Middle frontal gyrus (tissue), 1 donor: Measurements from ENCODE around the gene LYSMD4.
"Not testable (repeated sequence)": the region's sequence is repeated elsewhere in the genome, so short reads cannot be mapped to it uniquely, and the experiment has no call there.

Source experiments
- DNase-seq: peaks from one replicate; pipeline ENCODE4 v3.0.0-alpha.2; 2015; ENCODE audit warnings: low spot score; ENCODE audit errors: extremely low spot score

LYSMD4 gene

DNA sequence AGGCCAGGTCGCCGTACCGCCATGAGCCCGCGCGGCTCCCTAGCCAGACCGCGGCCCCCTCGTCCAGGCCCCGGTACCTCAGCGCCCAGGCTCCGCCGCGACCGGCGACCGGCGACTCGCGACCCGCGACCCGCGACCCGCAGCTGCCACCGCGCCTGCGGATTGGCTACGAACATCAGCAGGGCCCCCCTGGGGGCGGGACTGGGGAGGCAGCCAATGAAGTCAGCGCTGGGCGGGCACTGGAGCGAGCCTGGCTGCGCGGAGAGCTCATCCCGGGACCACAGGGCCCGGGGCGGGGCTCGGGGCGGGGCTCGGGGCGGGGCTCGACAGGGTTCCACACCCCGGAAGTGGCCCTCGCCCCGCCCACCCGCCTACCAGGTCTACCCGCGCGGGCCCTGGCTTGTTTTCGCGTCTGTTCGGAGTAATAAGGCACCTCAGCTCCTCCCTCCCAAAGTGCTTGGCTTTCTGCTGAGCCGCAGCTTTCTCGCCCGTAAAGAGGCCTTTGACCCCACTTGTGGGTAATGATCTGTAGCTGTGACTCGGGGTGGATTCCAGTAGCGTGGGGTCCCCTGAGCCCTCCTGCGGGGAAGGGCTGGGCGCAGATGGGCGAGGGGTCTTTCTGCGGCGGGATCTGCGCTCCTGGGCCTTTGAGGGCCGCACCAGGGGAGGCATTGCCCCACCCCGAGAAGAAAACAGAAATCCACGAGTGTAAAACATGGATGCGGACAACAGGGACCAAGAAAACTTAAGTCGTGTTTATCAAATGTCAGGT, at the start of gene LYSMD4:
TSS of gene LYSMD4 (minus strand) at position 170 of the 772 bp plus-strand sequence. CDS start 1,438 bp downstream, outside the sequence.
- peak; percentile 89 for DNase-seq

DNA sequence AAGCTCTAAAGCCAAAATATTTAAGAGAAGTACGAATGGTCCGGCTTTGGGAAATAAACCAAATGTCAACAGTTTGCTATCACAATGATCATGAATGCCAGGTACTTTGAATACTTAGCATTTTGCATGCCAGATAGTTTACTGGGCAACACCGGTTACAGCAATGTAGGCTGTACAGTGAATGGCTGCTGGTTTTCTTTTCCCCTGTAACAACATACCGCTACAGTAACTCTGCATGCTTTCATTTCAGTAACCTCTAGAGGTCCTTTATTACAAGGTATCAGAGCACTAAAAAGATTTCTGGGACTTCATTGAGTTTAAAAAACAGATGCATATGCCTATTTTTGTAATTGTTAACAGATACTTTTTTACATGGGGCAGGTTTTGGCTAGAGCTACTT, 48.8 kb upstream of the LYSMD4 start:
- DNase-seq: not testable (repeated sequence)

DNA sequence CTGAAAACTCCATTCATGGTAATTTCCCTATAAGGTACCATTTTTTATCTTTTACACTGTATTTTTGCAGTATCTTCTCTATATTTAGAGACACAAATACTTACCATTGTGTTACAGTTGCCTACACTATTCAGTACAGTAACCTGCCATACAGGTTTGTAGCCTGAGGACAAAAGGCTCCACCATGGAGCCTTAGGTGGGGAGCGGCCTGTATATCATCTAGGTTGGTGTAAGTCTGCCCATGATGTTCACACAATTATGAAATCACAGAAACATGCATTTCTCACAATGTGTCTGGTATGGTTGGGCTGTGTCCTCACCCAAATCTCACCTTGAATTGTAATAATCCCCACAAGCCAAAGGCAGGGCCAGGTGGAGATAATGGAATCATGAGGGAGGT, 43.9 kb upstream of the LYSMD4 start:
- DNase-seq: no peak

DNA sequence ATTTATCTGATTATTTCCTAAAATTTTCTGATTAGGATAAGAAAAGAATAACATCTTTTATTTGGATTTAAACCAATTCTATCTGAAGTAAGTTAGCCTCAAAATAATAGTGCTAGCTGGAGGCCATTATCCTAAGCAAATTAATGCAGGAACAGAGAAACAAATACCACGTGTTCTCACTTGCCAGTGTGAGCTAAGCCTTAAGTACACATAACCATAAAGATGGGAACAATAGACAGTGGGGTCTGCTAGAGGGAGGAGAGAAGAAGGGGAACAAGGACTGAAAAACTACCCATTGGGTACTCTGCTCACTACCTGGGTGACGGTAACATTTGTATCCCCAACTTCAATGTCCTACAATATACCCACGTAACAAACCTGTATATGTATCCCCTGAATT, 31.3 kb upstream of the LYSMD4 start:
- no peak for DNase-seq

DNA sequence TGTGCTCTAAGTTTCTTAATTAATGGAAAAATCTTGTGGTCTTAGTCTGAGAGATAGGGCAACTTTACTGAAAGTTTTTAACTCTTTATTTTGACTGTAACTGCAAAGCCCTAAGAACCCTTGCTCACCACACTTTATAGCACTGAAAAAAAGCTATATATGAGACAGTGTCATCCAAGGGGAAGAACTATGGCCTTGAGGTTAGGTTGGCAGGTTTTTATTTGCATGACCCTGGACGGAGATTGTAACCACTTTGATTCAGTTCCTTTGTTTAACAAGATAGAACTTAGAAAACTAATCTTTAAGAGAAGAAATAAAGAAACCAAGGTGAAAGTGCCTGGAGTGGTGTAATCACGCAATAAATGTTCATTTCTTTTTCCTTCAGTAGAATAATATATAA, 30.6 kb upstream of the LYSMD4 start:
- no peak for DNase-seq

DNA sequence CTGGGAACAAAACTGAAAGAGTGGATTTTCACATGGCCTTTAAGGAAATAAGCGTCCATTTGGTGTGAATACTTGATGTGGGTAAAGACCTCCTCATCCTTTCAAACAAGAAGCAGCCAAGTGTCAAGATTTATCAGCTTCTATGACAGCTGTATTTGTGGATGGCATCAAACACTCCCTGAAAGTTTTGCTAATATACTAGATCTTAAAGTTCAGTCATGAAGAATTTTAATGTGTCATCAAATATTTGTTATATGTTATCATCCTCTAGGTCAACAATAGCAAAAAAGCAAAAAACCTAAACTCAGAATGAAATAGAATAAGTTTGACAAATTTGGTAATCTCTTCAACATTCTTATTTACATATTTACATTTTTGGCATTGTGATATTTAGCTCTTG, 29.1 kb upstream of the LYSMD4 start:
- no peak for DNase-seq

DNA sequence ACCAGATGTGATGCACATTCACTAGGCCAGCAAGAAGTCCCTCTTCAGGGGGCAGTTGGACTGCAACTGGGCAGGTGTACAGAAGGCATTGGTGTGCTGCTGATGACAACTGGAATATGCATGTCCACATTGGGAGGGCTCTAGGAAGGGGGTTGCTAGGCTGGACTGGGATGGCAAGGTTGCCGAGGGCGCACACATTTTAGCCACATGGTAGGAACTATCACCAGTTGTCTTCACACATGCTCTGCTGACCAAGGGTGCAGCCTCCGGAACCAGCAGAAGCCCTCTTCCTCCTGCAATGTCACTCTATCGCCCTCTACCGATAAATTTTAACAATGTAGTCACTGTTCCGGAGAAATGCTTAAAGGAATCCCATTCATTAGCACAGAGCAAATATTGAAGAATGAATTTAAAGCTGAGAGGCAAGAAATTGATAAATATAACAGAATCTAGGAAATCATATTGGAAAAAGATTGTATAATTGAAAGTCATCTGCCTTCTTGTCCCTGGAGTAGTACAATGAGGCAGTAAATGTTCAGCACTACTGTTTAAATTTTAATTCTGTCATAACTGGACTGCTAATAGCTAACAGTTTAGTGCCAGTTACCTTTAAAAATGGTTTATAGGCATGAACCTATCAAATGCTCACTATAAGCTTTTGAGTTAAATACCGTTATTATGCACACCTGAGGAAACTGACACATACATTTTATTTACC, 22.6 kb upstream of the LYSMD4 start:
- DNase-seq: peak; percentile 60

DNA sequence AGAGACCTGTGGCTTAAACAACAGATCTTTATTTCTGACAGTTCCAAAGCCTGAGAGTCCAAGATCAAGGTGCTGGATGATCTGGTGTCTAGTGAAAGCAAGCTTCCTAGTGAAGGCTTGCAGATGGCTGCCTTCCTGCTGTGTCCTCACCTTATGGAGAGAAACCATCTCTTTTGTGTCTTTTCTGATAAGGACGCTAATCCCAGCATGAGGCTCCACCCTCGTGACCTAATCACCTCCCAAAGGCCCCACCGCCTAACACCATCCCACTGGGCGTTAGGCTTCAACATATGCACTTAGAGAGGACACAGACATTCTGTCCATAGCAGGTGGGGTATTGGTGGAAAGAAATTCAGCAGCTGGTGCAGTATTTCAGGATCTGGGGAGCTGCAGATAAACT, 19.8 kb upstream of the LYSMD4 start:
- DNase-seq: no peak

DNA sequence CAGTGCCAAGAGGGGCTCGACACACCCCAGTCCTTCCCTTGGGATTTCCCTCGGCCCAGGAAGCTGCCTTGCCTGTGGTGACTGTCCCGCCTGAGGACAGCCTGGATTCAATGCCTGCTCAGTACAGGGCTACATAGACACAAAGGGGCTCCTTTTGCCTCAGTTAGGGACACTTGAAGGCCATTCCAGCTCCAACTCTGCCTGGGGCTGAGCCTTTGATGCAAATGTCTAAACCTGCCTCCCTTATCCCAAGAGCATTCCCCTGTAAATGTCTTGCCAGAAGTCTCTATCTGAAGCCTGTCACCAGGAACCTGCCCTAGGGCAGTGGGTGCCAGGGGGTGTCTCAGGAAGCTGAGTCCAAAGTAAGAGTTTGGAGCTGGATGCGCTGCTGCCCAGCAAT, 19.3 kb upstream of the LYSMD4 start:
- no peak for DNase-seq

DNA sequence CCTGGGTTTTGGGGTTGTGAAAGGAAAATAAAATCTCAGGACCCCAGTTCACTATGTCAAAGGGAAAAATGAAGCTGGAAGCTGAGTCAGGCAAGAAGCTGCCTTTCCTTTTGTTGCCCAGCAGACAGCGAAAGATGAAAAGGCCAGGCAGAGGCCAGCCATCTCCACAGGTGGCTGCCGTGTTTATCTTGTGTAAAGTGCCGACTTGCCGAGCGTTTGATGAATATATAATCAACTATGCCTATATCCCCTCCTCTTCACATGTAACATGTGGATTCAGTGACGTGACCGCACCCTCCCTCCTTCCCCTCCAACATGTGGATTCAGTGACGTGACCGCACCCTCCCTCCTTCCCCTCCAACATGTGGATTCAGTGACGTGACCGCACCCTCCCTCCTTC, 17.1 kb upstream of the LYSMD4 start:
- not testable (repeated sequence) for DNase-seq

DNA sequence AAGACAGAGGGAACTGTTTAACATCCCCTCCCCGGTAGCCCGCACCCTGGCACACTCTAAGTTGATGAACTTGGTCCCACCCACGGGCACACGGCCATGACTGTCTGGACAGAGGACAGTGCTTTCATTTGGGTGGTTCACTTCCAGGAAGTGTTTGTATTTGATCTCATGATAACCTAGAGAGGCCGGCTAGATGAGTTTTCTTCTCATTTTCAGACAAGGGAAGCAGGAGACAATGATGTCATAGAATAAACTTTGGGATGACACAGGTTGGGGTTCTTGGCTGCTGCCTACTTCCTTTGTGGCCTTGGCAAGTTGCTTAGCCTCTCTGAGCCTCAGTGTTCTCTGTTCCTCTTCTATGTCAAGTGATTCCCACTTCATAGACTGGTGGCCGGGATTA, 16.1 kb upstream of the LYSMD4 start:
- no peak for DNase-seq

DNA sequence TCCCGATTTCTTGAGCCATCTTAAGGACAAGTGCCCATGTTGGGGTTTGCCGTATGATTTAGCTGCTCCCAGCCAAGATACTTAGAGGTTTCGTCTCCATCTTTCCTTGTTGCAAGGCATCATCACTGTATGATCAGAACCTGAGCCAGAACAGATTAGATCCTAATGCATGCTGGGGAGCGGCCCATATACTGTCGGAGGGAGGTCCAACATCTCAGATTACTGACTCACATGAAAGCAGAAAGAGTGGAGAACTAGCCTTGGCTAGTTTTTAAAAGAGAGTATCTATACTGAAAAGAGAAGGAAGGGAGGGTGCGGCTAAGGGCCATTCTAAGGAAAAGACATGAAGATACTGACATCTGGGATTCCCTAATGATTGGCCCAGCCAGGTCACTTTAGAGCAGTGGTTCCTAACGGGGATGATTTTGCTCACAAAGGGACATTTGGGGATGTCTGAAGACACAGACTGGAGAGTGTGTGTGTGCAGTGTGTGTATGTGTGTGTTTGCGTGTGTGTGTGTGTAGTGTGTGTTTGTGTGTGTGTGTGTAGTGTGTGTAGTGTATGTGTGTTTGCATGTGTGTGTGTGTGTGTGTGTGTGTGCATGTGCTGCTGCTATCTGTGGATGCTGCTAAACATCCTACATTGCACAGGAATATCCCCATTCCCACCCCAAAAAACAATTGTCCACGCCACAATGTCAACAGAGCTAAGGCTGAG, 12.3 kb upstream of the LYSMD4 start:
- no peak for DNase-seq

DNA sequence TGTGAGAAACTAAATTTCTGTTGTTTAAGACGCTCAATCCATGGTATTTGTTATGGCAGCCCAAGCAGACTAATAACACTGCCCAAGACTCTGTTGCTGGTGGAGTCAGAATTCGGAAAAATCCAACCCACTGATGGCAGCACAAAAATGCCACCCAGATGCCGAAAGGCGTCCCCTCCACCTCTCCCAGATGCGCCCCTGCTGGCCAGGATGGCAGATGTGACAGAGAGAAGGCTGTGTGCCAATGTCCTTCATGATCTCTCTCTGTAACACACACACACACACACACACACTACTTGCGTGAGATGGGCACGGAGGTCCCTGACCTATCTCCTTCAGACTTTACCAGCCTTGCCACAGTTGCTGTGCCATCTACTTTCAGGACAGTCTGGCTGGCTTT, 10.9 kb upstream of the LYSMD4 start:
- DNase-seq: no peak

DNA sequence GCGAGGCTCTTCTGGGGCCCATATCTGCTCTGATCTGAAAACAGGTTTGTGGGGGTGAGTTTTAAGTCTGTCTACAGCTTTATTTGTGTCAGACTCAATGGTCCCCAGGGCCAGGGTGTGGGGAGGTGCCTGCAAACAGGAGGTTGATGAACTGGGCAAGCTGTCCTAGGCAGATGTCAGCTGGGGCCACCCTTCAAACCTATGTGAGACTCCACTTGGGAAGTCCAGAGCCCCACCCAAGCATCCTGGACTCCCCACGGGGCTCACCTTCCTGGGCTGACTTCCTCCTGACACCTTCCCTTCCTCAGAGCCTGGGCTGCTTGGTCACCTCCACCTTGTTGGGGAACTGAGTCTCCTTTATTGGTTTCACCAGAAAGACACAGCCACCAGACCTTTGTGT, 8.6 kb upstream of the LYSMD4 start:
- DNase-seq: no peak

DNA sequence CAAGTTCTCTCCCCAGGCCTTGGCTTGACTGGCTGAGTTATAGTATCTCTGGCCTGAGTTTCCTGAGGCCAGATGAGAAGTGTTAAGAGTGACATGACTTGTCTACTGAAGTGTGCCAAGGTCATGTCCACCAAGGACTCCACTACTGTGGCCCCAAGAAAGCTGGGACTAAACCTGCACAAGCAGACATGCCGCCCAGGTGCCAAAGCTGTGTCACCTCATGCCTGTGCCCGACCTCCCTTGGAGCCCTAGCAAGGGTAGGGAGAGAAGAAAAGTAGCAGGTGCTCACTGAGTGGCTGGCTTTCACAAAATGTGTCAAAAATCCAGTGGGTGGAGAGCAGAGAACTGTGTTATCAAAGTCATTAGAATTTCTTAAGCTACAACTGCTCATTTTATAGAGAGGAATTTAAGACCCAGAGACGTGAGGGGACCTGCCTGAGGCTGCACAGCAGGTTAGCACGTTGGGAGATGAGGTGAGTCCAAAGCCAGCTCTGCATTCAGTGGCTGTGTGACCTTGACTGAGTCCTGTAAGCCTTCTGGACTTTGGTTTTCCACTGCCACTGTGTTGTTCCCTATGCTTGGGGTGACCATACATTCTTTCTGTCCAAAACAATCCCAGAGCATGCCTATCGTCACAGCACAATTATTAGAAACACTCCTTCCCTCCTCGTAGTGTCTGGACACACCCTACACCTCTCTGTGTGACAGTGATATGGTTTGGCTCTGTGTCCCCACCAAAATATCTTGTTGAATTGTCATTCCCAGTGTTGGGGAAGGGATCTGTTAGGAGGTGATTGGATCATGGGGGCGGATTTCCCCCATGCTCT, 5.0 kb upstream of the LYSMD4 start:
- DNase-seq: no peak

DNA sequence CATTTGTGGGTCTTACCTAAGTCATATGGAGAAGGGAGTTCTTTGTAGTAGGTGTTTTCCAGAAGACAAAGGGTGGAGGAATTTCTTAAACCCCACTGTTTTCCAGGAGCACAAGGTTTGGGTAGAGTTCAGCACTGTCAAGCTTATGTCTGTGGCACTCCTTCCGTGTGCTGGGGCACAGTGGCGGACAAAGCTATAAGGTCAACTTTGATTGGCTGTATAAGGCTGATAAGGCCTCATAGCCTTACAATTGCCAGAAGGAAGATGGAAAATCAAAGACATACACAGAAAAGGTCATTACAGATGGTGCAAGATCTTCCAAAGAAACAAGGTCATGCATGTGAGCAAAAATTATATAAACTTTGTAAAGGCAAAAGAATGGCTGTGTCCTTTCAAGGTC, 3.5 kb upstream of the LYSMD4 start:
- DNase-seq: no peak

DNA sequence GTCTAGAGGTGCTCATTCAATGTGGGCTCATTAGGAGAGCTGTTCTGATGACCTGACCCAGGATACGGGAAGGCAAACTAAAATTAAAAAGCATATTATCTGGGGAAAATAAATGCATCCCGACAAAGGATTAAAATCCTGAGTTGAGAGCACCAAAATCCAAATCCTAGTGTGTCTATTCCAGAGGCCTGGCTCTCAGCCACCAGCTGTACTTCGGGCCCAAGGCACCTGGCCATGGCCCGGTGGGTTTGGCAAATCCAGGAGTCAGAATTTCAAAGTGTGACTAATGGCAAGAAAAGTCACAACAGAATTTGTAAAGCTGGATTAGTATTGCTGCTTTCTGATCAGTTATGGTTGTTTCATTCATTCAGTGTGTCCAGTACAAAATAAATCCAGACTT, 2.6 kb upstream of the LYSMD4 start:
- DNase-seq: no peak

DNA sequence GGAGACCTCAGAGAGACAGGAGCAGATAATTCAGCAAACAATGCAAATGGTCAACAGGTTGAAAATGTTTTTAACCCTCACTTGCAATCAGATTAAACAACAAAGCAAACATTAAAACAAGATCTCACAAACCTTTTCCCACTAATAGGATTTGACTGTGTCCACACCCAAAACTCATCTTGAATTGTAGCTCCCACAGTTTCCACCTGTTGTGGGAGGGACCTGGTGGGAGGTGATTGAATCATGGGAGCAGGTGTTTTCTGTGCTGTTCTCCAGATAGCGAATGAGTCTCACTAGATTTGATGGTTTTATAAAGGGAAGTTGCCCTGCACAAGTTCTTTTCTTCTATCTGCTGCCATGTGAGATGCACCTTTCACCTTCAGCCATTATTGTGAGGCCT, 1.3 kb upstream of the LYSMD4 start:
- DNase-seq: no peak

DNA sequence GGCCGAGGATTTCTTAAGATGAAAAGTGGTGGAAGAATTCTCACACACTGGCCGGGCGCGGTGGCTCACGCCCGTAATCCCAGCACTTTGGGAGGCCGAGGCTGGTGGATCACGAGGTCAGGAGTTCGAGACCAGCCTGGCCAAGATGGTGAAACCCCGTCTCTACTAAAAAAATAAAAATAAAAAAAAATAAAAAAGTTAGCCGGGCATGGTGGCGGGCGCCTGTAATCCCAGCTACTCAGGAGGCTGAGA, 729 bp upstream of the LYSMD4 start:
- not testable (repeated sequence) for DNase-seq

DNA sequence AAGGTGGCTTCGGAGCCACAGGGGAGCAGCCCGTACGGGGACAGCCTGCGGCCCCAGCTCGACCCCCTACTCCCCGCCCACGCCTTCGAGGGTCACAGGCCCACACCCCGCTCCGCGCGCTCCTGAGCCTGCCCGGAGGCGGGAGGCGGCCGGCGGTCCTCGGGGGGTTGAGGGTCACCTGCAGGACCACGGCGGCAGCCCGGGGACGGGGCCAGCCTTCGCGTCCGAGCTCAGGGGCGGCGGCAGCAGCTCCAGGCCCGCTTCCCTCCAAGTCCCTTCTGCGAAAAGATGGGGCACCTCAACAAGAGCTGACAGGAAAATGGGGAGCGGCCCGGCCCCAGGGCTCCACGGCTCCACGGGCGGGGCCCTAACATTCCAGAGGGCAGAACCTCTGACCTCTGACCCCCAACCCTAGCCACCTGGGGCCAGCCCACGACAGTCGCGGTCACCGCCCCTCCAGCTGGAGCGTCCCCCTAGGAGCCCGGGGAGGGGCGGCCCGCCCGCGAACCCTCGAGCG, 428 bp downstream of the LYSMD4 start:
- DNase-seq: no peak

DNA sequence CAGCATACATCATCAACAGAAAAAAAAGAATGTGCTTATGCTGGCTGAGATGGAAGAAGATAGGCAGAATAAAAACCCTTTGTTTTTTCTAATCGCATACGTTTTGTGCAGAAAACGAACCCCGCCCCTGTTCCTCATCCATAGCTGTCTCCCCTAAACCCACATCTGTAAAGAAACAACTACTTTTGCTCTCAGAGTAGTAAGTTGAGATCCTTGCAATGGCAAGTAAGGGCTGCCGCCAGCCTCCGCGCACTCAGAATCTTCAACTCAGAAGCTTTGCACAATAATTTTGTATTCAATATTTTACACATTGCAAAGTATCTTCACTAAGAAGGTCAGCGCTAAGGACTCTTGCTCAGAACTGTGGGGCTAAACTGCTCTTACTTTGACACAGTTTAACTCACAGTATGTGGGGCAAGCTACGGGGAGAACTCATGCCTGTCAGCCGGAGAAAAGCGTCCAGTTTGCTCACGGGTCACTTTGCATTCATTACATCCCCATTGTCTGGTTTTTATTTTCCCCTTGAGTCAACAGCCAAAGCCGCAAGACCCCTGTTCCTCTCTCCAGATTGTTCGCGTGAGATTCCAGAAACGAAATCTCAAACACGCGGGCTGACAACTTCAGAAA, 1.0 kb downstream of the LYSMD4 start:
- DNase-seq: no peak
